ENCODE measurements around the gene OVOL1.

Gene OVOL1

DNA sequence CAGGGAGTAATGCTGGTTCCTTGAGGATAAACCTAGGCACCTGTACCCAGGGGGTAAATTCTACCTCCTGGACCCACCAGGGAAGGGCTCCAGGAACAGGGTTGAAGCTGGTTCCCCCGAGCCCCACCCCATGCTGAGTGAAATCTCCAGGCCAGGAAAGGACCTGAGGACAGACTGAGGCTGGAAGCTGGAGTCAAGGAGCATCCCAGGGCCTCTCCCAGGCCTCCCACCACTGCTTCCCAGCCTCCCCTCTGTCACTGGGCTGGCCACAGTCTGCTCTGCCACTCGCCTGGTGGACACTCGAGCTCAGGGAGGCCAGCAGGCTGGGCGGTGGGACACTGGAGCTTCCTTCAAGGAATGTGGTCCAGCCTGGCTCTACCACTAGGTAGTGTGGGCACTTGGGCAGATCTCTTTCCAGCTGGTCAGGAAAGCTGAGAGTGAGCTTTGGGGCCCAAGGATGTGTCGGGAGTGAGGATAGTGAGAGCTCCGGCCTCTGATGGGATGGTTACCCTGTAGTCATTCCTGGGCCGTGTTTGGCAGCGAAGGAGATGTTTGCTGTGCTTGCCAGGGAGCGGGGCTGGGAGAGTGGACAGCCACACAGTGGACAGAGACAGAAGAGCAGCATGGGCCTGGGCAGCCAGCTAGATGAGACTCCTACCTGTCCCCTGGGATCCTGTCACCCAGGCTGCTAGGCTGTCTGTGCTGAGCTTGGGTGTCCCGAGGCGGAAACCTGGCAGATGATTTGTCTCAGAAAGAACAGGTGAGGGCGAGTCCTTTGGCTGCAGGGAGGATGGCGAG, 3.4 kb downstream of the OVOL1 start:
- DNase-seq, result no peak
- intact Hi-C loops (cut with DNase I), result no loop called here

DNA sequence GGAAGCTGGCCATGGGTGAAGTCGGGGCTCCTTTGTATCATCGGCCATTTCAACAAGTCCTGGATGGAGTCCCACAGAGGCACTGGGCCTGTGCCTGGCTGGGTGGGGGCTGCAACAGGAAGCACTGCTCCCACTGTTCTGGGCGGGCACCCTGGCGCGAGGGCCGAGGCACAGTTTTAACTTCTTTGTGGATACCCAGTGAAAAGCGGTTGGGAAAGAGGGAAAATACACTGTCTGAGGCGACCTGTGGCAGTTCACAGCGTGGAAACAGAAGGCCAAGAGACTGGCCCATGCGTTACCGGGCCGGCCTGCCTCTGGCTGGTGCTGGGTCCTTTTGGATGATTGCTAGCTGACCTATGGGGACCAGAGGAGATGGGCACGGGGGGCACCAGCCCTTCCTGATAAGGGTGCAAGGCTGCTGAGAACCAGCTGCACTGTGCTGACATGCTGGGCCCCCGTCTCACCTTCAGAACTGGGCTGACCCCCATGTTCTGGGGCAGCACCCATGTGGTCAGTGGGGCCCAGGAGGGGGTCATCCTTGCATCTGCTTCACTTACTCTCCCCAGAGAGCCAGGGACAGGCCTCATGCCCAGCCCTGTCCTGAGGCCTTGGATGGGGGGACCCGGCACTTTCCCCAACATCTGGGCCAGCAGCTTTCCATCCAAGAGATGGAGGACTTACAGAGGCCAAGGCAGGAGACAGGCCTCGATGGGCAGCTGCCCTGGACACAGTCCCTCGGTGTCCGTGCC, 4.2 kb downstream of the OVOL1 start:
- intact Hi-C loops (cut with DNase I), result no loop called here
- no peak for DNase-seq

- no peak for DNase-seq
- intact Hi-C loops (cut with DNase I), result no loop called here
These were observed 4.9 kb downstream of the OVOL1 start for GRCh38 chr11:65791719-65792213.

DNA sequence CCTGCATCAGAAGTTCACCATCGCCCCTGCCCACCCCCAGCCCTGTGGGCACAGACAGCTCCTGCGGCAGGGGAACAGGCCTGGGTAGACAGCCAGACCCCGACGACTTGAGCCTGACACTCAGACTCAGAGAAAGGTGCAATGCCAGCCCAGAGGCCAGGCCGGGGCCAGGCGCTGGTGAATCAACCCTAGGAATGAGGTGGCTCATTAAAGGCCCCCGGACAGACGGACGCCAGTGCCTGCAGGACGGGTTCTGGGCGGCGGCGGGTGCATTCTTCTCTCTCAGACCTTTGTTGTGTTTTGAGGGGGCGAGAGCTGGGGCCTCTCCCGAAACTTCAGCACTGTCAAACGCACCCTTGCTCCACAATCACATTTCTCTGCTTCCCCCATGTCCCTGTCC, 5.6 kb downstream of the OVOL1 start:
- peak in 1 of 10 donors; percentile 76 for DNase-seq
- intact Hi-C loops (cut with DNase I), result no loop called here

DNA sequence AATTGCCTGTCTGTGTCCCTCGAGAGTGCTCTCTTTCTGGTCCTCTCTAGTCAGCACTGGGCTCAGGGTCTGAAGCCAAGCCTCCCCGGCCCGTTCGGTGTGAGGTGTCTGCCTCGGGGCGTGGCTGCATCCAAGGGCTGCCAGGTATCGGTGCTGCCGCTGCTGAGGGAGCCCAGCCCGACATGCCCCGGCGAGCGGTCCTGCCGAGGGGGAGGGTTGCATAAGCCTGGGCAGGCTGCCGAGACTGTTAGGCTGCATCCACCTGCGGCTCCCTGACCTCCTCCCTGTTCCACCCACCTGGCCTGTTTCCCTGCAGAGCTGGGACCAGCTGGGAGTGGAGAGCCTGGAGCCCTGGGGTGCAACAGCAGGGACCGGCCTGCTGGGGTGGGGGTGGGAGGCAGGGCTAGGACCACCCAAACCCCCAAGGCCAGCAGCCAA, 6.3 kb downstream of the OVOL1 start:
- DNase-seq, result peak in 2 of 10 donors; percentile 77 to 80
- intact Hi-C loops (cut with DNase I), result no loop called here

DNA sequence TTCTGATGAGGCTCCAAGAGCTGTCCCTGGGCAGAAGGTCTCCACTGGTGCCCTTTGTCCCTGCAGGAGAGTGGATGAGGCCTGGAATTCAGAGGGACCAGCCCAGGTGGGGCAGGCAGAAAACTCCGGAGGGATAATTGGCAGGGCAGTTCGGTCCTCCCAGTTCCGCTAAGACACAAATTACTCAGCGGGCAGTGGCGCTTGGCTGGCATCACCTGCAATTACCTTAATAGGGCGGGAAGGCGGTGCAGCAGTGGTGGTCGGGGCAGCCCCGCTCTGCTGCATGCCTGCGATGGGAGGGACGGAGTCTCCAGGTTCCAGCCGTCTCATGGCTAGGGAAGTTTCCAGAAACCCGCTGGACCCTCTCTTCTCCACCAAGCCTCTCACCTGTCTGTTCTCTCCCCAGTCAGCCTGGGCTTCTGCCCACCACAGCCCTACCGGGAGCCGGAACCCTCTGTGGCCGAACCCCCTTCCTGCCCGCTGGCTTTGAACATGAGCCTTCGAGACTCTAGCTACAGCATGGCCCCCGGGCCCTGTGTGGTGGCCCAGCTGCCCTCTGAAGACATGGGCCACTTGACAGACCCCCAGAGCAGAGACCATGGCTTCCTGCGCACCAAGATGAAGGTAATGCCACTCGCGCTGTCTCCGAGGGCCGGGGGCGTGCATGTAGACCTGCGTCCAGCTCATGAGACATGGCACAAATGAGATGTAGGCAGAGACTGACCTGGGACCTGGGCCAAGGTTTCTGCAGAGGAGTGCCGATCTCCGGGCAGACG, 7.0 kb downstream of the OVOL1 start:
- peak in 1 of 10 donors; percentile 59 for DNase-seq
- intact Hi-C loops (cut with DNase I), result no loop called here

DNA sequence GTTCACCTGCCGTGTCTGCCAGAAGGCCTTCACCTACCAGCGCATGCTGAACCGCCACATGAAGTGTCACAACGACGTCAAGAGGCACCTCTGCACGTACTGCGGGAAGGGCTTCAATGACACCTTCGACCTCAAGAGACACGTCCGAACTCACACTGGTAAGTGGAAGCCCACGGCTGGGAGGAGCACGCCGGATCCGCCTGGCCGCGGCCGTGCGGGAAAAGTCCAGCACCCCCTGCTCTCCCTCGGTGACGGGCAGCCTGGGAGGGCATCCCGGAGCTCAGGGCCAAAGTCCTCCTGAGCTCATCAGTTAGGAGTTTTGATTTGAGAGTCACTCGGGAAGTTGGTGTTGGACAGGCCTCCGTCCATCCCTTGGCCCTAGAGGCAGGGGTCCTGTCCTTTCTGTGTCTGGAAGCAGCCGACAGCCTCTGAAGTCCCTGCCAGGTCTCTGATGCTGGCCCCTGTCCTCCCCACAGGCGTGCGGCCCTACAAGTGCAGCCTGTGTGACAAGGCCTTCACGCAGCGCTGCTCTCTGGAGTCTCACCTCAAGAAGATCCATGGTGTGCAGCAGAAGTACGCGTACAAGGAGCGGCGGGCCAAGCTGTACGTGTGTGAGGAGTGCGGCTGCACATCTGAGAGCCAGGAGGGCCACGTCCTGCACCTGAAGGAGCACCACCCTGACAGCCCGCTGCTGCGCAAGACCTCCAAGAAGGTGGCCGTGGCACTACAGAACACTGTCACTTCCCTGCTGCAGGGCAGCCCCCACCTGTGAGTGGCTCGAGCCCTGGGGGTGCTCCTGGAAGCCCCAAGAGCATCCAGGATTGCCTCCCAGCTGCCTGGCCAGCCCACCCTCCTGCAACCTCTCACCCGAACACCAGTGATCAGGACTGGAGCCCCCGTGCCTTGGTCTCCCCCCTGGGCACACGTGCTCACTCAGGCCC, 8.0 kb downstream of the OVOL1 start:
- intact Hi-C loops (cut with DNase I), result no loop called here
- DNase-seq, result no peak

DNA sequence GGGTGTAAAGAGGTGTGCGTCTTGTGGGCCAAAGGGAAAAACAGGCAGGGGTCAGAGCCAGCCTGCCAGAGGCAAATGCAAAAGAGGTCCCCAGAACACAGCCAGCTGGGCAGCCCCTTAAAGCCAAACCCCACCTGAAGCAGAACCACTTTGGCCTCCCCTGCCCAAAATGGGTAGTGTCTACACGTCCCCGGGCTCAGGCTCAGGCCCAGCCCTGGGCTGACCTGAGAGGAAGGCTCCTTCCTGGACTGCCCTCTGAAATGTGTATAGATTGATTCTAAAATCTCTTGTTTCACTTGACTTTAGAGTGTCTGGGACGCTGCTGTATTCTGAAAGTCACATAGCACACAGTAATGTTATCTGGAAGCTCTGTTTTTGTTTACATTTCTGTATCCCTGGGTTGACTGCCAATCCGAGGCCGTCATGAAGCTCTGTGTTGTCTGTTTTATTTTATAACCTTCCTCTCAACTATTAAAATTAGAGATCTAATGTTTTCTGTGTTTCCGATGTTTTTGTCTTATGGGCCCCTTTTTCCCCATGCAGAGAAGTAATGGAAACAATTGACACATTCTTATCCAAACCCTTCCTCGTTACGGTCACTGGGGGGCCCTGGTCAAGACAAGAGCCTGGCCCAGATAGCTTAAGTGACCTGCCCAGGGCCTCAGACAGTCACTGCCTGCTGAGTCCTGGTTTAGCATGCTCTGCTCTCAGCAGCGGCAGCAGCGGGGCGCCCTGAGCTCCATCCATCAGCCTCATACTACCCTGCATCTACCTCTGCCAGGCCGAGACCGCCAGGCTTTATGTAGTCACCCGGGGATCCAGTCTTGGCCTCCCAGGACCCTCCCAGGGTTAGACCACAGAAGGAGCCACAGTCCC, 10.1 kb downstream of the OVOL1 start:
- intact Hi-C loops (cut with DNase I), result no loop called here
- DNase-seq, result peak in 1 of 10 donors; percentile 72

- peak in 1 of 10 donors; percentile 71 for DNase-seq
These were observed 10.8 kb downstream of the OVOL1 start for GRCh38 chr11:65797711-65798110.

DNA sequence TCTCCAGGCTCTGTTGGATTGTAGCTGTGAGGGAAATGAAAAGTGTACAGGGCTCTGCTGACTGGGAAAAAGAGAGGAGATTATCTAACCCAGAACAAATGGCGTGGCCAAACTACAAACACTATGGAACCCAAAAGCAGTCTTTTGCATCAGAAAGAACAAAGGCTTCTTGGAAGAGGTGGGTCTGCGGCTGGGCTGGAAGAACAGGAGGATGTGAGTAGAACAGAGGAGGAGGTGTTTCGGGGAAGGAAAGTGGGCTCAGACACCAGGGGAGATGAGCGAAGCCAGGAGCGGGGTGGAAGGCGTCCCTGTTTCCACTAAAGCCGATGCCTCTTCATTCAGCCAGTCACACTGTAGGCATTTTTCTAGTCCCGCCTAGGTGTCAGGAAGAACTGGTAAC, 12.0 kb downstream of the OVOL1 start:
- DNase-seq, result no peak
- intact Hi-C loops (cut with DNase I), result no loop called here

More at GRCh38 chr11:65797711-65798110, 10.8 kb downstream of the OVOL1 start:
- intact Hi-C loops (cut with DNase I), result no loop called here

DNA sequence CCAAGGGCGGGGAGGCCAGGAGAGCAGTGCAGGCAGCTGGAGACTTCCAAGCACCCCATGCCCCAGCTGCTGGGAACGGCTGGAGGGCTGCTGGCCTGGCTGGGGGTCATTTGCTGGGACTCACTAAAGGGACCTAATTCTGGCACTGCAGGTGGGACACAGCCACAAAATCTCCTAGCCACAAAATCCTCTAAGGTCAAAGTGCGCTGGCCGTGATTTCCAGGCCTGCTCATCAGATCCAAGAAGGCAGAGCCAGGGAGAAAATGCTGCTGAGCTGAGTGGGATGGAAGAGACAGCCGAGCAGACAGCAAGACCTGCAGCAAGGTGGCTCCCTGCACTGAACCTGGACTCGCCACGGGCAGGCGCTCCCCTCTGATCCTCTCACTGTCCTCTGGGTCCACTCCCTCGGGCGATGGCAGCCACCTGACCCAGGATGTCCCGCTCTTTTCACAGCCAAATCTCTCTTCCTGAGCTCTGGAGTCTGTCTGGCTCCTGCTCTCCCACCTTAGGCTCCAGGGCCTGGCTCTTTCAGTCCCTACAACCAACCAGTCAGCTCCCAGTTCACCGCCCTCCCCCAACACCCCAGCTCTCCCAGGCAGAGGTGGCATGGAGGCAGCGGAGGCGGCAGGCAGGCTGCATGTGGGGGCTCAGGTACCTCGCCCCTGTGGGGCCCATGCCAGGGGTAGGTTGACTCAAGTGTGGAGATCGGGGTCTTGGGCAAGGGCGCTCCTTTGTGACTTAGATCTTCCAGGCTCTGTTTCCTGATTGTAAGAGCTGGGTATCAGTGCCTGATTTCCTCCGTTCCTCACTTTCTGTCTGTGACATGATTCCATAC, 14.5 kb downstream of the OVOL1 start:
- intact Hi-C loops (cut with DNase I), result no loop called here
- peak in 1 of 10 donors; percentile 66 for DNase-seq

DNA sequence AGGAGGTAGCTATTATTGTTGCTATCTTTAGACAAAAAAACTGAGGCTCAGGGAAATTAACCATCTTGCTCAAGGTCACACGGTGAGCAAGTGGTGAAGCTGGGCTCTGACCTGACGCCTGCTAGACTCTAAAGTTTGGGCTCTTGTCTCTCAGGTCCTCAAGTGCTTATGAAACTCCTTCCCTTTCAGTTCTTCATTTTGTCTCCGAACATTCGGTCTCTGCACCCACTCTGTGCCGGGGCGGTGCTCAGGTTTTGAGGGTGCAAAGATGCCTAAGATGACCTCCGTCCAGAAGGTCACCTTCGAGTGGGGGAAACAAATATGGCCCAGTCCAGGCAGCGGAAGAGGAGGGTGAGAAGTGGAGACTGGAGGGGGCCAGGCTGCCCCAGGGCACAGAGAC, 16.0 kb downstream of the OVOL1 start:
- DNase-seq, result peak in 2 of 10 donors; percentile 30 to 48
- intact Hi-C loops (cut with DNase I), result no loop called here

DNA sequence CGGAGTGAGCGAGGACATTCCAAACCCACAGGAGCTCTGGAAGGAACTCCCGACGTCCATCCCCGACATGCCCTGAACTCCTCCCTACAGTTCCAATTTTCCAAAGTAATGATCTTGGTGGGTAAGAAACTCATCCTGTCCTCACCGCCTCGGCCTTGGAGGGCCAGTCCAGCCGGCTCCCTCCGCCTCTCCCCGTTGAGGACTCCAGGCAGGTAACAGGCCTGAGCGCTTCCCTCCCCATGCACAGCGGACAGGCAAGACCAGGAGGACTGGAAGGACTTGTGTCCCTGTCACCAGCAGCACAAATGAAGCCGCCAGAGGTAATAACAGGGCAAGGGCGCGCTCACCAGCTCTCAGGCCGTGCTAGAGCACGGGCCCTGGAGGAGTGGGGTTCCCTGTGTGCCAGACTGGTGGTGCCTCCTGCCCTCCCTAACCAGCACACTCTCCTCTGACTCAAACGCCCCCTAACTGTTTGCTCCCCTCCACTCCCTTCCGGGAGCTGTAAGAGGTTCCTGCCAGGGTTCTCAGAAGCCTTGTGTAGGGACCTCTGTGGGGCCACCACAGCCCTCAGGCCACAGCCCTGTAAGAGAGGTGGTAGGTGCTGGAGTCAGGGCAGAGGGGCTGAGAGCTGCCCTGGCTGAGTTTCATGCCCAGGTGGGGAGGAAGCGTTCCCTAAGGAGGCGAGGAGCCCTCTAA, 17.1 kb downstream of the OVOL1 start:
- DNase-seq, result peak in 2 of 10 donors; percentile 66 to 67
- intact Hi-C loops (cut with DNase I), result no loop called here

DNA sequence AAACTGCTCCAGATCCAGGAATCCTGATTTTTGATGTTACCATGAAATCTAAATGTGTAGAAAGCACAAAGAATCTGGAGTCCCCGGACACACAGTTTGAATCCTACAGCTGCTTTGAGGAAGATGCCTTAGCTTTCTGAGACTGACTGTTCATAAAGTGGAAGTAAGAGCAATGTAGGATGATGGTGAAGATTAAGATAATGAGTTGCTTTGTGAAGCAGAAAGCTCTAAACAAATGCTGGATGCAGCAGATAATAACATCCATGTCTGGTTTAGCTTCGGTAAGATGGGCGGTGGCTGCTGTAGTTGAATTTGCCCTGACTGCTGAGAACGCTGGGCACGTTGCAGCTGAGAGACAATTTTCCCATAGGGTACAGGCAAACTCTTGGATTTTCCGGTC, 20.1 kb downstream of the OVOL1 start:
- intact Hi-C loops (cut with DNase I), result no loop called here
- peak in 2 of 10 donors; percentile 26 to 50 for DNase-seq

DNA sequence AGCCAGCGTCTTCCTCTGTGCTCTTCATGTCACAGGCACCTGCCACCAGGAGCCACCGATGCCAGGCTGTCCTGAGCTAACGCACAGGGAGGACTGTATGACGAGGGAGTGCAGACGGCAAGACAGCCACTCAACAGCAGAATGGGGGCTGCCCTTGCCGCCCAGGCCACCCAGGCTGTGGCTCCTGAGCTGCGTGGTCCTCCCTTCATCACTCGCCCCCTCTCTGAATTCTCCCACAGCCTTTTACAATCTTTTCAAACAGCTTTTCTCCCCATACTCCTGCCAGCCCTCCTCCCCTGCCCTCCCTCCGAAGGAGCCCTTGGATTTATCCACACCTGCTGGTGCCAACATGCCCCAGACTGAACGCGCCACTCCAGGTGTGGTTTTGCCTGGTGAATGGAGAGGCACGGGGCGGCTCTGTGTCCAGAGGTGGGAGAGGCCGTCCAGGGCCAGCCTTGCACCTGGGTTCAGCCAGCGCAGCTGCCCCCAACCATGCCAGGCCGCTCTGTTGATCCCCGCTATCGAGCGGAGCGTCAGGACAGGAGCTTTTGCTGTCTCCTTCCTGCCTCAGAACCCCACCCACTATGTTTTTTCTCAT, 22.0 kb downstream of the OVOL1 start:
- intact Hi-C loops (cut with DNase I), result no loop called here
- DNase-seq, result peak in 3 of 10 donors; percentile 8 to 70 (median 60)

GRCh38 chr11:65809496-65809895, 22.6 kb downstream of the OVOL1 start:
- intact Hi-C loops (cut with DNase I), result no loop called here
- peak in 3 of 10 donors; percentile 45 to 62 (median 53) for DNase-seq
